GM23248 (cell line): ENCODE data around the gene LYSMD4. TPM values are rescaled to one million over a fixed set of nuclear protein-coding genes. Genes with fewer than 3 reads are reported as not detected.
"Not testable (repeated sequence)": the region's sequence is repeated elsewhere in the genome, so short reads cannot be mapped to it uniquely, and the experiment has no call there.

Experiments
- DNase-seq: peaks from one replicate; pipeline ENCODE4 v3.0.0-alpha.2; 2015
- H2AFZ ChIP-seq: fragments of 200-600 bp; sonication (generic); 2 replicates; pipeline ENCODE4 v1.6.1; 2016; ENCODE audit warnings: antibody characterized with exemption
- H3F3A ChIP-seq: fragments of 200-600 bp; sonication (generic); 2 replicates; pipeline ENCODE4 v1.6.1; 2016; ENCODE audit warnings: mild to moderate bottlenecking, antibody characterized with exemption, mixed run types; ENCODE audit not compliant: insufficient read depth
- H3K27ac ChIP-seq: fragments of 200-600 bp; sonication (generic); 2 replicates; pipeline ENCODE4 v1.5.1; 2016; ENCODE audit warnings: mild to moderate bottlenecking
- H3K27me3 ChIP-seq: fragments of 200-600 bp; sonication (generic); replicated peaks from 2 replicates; pipeline ENCODE4 v1.6.1; 2016; ENCODE audit warnings: mild to moderate bottlenecking; ENCODE audit not compliant: insufficient read depth
- H3K36me3 ChIP-seq: fragments of 200-600 bp; sonication (generic); 2 replicates; pipeline ENCODE4 v1.6.1; 2016; ENCODE audit warnings: low read depth, mild to moderate bottlenecking
- H3K4me1 ChIP-seq: fragments of 200-600 bp; sonication (generic); 2 replicates; pipeline ENCODE4 v1.6.1; 2016; ENCODE audit warnings: mild to moderate bottlenecking; ENCODE audit not compliant: insufficient read depth
- H3K4me2 ChIP-seq: fragments of 200-600 bp; sonication (generic); one replicate; pipeline ENCODE4 v1.6.1; 2016; ENCODE audit warnings: mild to moderate bottlenecking; ENCODE audit not compliant: unreplicated experiment
- H3K4me3 ChIP-seq: fragments of 200-600 bp; sonication (generic); 2 replicates; pipeline ENCODE4 v1.5.1; 2016; ENCODE audit warnings: mild to moderate bottlenecking
- H3K79me2 ChIP-seq: fragments of 200-600 bp; sonication (generic); 2 replicates; pipeline ENCODE4 v1.6.1; 2016; ENCODE audit warnings: mild to moderate bottlenecking; ENCODE audit not compliant: insufficient read depth
- H3K9ac ChIP-seq: fragments of 200-600 bp; sonication (generic); 2 replicates; pipeline ENCODE4 v1.6.1; 2016; ENCODE audit warnings: mild to moderate bottlenecking
- H3K9me2 ChIP-seq: fragments of 200-600 bp; sonication (generic); 2 replicates; pipeline ENCODE4 v1.6.1; 2016; ENCODE audit warnings: mixed run types, mild to moderate bottlenecking, moderate library complexity; ENCODE audit not compliant: insufficient read depth
- H3K9me3 ChIP-seq: fragments of 200-600 bp; sonication (generic); one replicate; pipeline ENCODE4 v1.6.1; 2017; ENCODE audit warnings: low read depth
- H4K20me1 ChIP-seq: fragments of 200-600 bp; sonication (generic); 2 replicates; pipeline ENCODE4 v1.6.0; 2016; ENCODE audit not compliant: insufficient read depth
- EZH2 ChIP-seq: fragments of 200-600 bp; sonication (generic); IDR thresholded peaks from 2 replicates; pipeline ENCODE4 v1.6.1; 2018; ENCODE audit warnings: antibody characterized with exemption, mild to moderate bottlenecking; ENCODE audit not compliant: insufficient read depth, poor library complexity, severe bottlenecking
- EZH2phosphoT487 ChIP-seq: fragments of 200-600 bp; sonication (generic); IDR thresholded peaks from 2 replicates; pipeline ENCODE4 v1.6.1; 2018; ENCODE audit warnings: antibody characterized with exemption, moderate library complexity, mild to moderate bottlenecking, low read depth; ENCODE audit not compliant: insufficient read depth
- WGBS, 2 experiments: methylation state at CpG; one replicate each; pipeline ENCODE4 v1.1.6; 2015 to 2017; ENCODE audit warnings: low lambda C conversion rate in 2 of 2, low coverage in 1 of 2; ENCODE audit errors: missing lambda C conversion rate in 2 of 2; 5-methylcytosine and 5-hydroxymethylcytosine counted together
- in situ Hi-C: fragments of 300-500 bp; cut with MboI; formaldehyde crosslinking; loops from 2 replicates; pipeline ENCODE4 v1.15.0; 2020
- polyA plus RNA-seq: library from polyadenylated mRNA; unstranded; fragments of >200 nt; fragmentation: Nextera tagmentation; extraction: Ambion mirVana; gene quantifications from 2 replicates; pipeline ENCODE4 v1.2.1, GENCODE V29; 2016
- total RNA-seq: library from RNA; depleted of rRNA; stranded (reverse); fragments of >200 nt; shearing (Covaris generic); gene quantifications from 2 replicates; pipeline ENCODE4 v1.2.3, GENCODE V29; 2014

The LYSMD4 gene
- total and polyA plus RNA-seq, 2 experiments from 2014 or later: 5.2 to 8.1 TPM

DNA sequence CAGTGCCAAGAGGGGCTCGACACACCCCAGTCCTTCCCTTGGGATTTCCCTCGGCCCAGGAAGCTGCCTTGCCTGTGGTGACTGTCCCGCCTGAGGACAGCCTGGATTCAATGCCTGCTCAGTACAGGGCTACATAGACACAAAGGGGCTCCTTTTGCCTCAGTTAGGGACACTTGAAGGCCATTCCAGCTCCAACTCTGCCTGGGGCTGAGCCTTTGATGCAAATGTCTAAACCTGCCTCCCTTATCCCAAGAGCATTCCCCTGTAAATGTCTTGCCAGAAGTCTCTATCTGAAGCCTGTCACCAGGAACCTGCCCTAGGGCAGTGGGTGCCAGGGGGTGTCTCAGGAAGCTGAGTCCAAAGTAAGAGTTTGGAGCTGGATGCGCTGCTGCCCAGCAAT lies 19.3 kb upstream of the LYSMD4 start:
- Histone ChIP-seq H3K9me3 (no peaks in the 10 kb centered on the region), H3K36me3 (no peaks in the 10 kb centered on the region), H3K4me2 (no peak overlapping the region), H3F3A (no peaks in the 10 kb centered on the region), H3K79me2 (no peaks in the 10 kb centered on the region), H3K4me3 (no peak overlapping the region), H3K27ac (no peak overlapping the region), H3K9me2 (no peaks in the 10 kb centered on the region), H2AFZ (no peak overlapping the region), H4K20me1 (no peaks in the 10 kb centered on the region), H3K4me1 (no peaks in the 10 kb centered on the region), H3K9ac (no peak overlapping the region), H3K27me3 (no peaks in the 10 kb centered on the region)
- WGBS, 2 experiments: 60 to 72% methylated on average over 4 of the region's 4 CpGs
- in situ Hi-C loops: no loop called here
- TF ChIP-seq EZH2phosphoT487 (no peak), EZH2 (no peak)
- DNase-seq: no peak

GRCh38 chr15:99750326-99750725 lies 17.1 kb upstream of the LYSMD4 start:
- H4K20me1 ChIP-seq, DNase-seq, H3K27ac ChIP-seq, H3K4me2 ChIP-seq, H3K9ac ChIP-seq, H3K9me3 ChIP-seq, H3F3A ChIP-seq, H3K79me2 ChIP-seq, H3K4me3 ChIP-seq, H3K4me1 ChIP-seq, in situ Hi-C loops, H3K36me3 ChIP-seq, H2AFZ ChIP-seq, H3K27me3 ChIP-seq, H3K9me2 ChIP-seq: not testable (repeated sequence)
- 72 to 85% methylated on average over 9 to 11 of the region's 11 CpGs for WGBS, 2 experiments

GRCh38 chr15:99749386-99749785 lies 16.1 kb upstream of the LYSMD4 start:
- DNase-seq: peak; percentile 30
- Histone ChIP-seq H3K9me3 (no peaks in the 10 kb centered on the region), H3F3A (no peaks in the 10 kb centered on the region), H3K4me2 (no peak overlapping the region), H3K9me2 (no peaks in the 10 kb centered on the region), H3K9ac (no peak overlapping the region), H4K20me1 (no peaks in the 10 kb centered on the region), H3K4me3 (no peak overlapping the region), H3K79me2 (no peaks in the 10 kb centered on the region), H3K27me3 (no peaks in the 10 kb centered on the region; the same call in 1 of the 2 replicates), H2AFZ (peak overlapping the region; percentile 28; the same call in 1 of the 2 replicates), H3K4me1 (no peaks in the 10 kb centered on the region), H3K27ac (no peak overlapping the region), H3K36me3 (no peaks in the 10 kb centered on the region)
- in situ Hi-C loops: loop anchor here (25.0 kb wide), 1 partner anchor 637 kb away; the partner anchor contains the start of gene SYNM
- WGBS, 2 experiments: 26 to 39% methylated on average over 6 of the region's 6 CpGs
- TF ChIP-seq EZH2 (no peak), EZH2phosphoT487 (no peak)

DNA sequence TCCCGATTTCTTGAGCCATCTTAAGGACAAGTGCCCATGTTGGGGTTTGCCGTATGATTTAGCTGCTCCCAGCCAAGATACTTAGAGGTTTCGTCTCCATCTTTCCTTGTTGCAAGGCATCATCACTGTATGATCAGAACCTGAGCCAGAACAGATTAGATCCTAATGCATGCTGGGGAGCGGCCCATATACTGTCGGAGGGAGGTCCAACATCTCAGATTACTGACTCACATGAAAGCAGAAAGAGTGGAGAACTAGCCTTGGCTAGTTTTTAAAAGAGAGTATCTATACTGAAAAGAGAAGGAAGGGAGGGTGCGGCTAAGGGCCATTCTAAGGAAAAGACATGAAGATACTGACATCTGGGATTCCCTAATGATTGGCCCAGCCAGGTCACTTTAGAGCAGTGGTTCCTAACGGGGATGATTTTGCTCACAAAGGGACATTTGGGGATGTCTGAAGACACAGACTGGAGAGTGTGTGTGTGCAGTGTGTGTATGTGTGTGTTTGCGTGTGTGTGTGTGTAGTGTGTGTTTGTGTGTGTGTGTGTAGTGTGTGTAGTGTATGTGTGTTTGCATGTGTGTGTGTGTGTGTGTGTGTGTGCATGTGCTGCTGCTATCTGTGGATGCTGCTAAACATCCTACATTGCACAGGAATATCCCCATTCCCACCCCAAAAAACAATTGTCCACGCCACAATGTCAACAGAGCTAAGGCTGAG lies 12.3 kb upstream of the LYSMD4 start:
- Histone ChIP-seq H3K4me3 (no peak overlapping the region), H3K4me1 (no peaks in the 10 kb centered on the region), H3K79me2 (no peaks in the 10 kb centered on the region), H3K4me2 (no peak overlapping the region), H3K9ac (no peak overlapping the region), H3K36me3 (no peaks in the 10 kb centered on the region), H3K27me3 (no peaks in the 10 kb centered on the region; the same call in 1 of the 2 replicates), H3K27ac (no peak overlapping the region), H4K20me1 (no peaks in the 10 kb centered on the region), H3K9me3 (no peaks in the 10 kb centered on the region), H3F3A (no peaks in the 10 kb centered on the region), H2AFZ (no peak overlapping the region), H3K9me2 (no peaks in the 10 kb centered on the region)
- WGBS, 2 experiments: 68% methylated on average over 9 of the region's 9 CpGs
- in situ Hi-C loops: loop anchor here (25.0 kb wide), 1 partner anchor 633 kb away; the partner anchor contains the start of gene SYNM
- no peak for DNase-seq
- TF ChIP-seq EZH2phosphoT487: no peak
